Colonic mucosa (tissue), 4 donors: ENCODE measurements around the gene MS4A13. TPM values are rescaled to one million over a fixed set of nuclear protein-coding genes. Genes with fewer than 3 reads are reported as not detected.
"Not testable (repeated sequence)": the region's sequence is repeated elsewhere in the genome, so short reads cannot be mapped to it uniquely, and the experiment has no call there.

ENCODE experiments used
- DNase-seq: peaks from one replicate; pipeline ENCODE4 v3.0.0-alpha.2; 2020
- H3K27ac ChIP-seq: fragments of 200-600 bp; one replicate; pipeline ENCODE4 v1.8.0; 2021
- H3K27me3 ChIP-seq: fragments of 200-600 bp; one replicate; pipeline ENCODE4 v1.8.0; 2021
- H3K36me3 ChIP-seq: fragments of 200-600 bp; one replicate; pipeline ENCODE4 v1.8.0; 2021
- H3K4me1 ChIP-seq: fragments of 200-600 bp; one replicate; pipeline ENCODE4 v1.8.0; 2021; ENCODE audit warnings: mild to moderate bottlenecking
- H3K4me3 ChIP-seq: fragments of 200-600 bp; one replicate; pipeline ENCODE4 v1.8.0; 2021
- H3K9ac ChIP-seq, 2 donors: one replicate each; pipeline ENCODE4 v1.7.0; 2013; ENCODE audit warnings: control low read depth in 2 of 2, low read depth in 2 of 2, low read length in 2 of 2
- H3K9me3 ChIP-seq: fragments of 200-600 bp; one replicate; pipeline ENCODE4 v1.8.0; 2021
- CTCF ChIP-seq: fragments of 200-600 bp; IDR thresholded peaks from one replicate; pipeline ENCODE4 v1.8.0; 2022; ENCODE audit warnings: antibody characterized with exemption, mild to moderate bottlenecking
- intact Hi-C: fragments of 100-400 bp; cut with DNase I; formaldehyde crosslinking; loops from one replicate; pipeline ENCODE4 v1.14.1; 2022
- total RNA-seq, 2 donors: library from RNA; stranded (reverse); fragmentation: NEBNext Ultra II Directional in 1 of 2; extraction: Animal tissue kit (Norgen Biotek cat#: 25700) in 1 of 2; gene quantifications; one replicate each; pipeline ENCODE4 v1.2.1, GENCODE V29; 2021
- donor health status: healthy.
- donor health status: DM: no; HTN: no; CAD: no.
- donor health status: DM: no; HTN: no; CAD: no.

The MS4A13 gene
- total RNA-seq, 2 donors from 2014 or later = not detected

DNA sequence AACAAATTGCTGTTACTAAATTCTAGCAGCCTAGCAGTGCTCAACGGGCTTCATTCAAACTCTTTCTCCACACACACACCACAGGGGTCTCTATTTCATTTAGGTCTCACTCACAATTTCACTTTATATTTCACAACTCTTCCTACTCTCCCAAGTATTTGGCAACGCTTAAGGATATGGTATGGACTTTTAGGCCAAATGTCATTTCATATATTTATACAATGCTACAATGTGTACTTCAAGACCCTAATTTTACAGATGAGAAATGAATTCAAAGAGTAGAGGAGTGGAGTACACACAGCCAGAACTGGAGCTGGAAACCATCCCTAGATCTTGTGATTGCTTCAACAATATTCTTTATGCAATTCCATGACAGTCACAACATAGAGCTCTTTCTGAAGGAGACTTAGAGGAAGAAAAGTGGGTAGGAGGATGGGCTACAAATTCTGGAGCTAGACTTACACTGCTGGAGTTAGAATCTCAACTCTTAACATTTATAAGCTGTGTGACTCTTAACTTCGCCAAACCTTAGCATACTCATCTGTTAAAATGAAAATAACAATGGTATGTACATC lies 2.5 kb upstream of the MS4A13 start:
- DNase-seq = no peak
- Histone ChIP-seq H3K9me3 (no peaks in the 10 kb centered on the region), H3K4me3 (no peak overlapping the region), H3K4me1 (no peaks in the 10 kb centered on the region), H3K36me3 (no peaks in the 10 kb centered on the region), H3K27me3 (no peaks in the 10 kb centered on the region), H3K9ac (no peak overlapping the region), H3K27ac (no peak overlapping the region)
- TF ChIP-seq CTCF = no peak
- intact Hi-C loops = no loop called here

DNA sequence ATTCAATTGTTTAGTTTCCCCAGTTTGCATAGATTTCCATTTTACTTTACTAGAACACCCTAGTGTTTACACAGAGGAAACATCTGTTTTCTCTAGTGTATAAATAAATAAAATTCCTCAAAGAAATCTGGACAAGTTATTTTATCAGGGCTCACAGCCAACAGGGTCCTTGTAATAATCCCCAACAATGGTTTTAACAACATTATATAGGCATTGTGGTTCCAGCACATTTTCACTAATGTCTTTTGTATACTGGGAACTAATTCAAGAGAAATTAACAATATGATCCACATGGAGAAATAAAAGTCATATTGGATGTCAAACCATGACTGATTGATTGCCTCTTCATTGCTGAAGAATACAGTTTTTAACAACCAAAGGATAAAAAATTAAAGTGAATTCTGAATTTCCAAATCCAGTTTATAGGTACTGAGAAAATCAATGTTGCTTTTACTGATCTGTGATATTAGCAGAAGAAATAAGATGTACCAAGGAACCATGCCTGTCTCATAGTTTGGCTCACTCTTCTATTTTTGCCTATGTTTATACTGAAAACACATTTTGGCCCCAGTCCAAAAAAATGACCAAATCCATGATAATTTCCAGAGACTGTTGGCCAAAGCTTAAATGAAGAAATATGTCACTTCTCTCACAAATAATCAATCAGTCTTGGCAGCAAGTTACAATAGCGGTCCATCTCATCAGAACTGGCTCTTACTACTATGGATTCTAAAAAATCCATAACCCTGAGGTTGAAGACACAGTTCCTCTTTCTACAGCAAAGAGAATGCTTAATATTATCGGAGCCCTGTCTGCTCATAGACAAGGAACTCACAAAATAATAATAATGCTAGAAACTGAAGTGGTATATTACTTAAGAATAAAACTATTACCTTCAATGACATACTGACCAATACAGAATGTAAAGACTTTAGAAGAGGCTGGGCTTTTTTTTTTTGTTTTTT lies 1.4 kb upstream of the MS4A13 start:
- no peak for TF ChIP-seq CTCF
- no peaks in the 10 kb centered on the region for H3K4me1 ChIP-seq
- H3K9me3 ChIP-seq = no peaks in the 10 kb centered on the region
- H3K9ac ChIP-seq = no peak overlapping the region
- no peak overlapping the region for H3K4me3 ChIP-seq
- no peak overlapping the region for H3K27ac ChIP-seq
- no peaks in the 10 kb centered on the region for H3K36me3 ChIP-seq
- intact Hi-C loops = no loop called here
- H3K27me3 ChIP-seq = no peaks in the 10 kb centered on the region
- DNase-seq = no peak

DNA sequence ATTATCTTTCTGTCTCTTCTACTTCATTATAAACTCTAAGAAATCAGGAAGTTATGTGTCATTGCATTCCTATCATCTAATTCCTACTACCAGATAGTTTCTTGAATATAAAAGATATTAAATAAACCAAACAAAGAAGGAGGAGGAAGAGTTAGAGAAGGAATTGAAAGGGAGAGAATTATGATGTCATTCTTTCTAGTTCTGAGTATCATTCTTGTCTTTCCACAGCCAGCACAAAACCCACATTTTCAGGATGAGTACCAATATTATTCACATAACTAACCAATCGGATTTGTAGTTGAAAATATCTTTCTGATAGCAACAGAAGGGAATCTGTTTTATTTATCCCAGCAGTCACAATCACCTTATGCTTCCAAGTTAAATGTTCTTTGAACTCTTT lies 13.3 kb downstream of the MS4A13 start:
- Histone ChIP-seq H3K4me1 (no peaks in the 10 kb centered on the region), H3K27ac (no peak overlapping the region), H3K9ac (no peak overlapping the region), H3K27me3 (no peaks in the 10 kb centered on the region), H3K4me3 (no peak overlapping the region), H3K9me3 (no peaks in the 10 kb centered on the region), H3K36me3 (no peaks in the 10 kb centered on the region)
- DNase-seq = no peak
- intact Hi-C loops = no loop called here
- no peak for TF ChIP-seq CTCF

- Histone ChIP-seq H3K4me3 (no peak overlapping the region), H3K36me3 (no peaks in the 10 kb centered on the region), H3K9me3 (no peaks in the 10 kb centered on the region), H3K4me1 (no peaks in the 10 kb centered on the region), H3K27ac (no peak overlapping the region), H3K27me3 (no peaks in the 10 kb centered on the region), H3K9ac (no peak overlapping the region)
- DNase-seq = no peak
- TF ChIP-seq CTCF = no peak
- intact Hi-C loops = no loop called here
Measured at GRCh38 chr11:60528934-60529333, 13.7 kb downstream of the MS4A13 start.

- no peak for TF ChIP-seq CTCF
- intact Hi-C loops = no loop called here
- Histone ChIP-seq H3K9me3 (no peaks in the 10 kb centered on the region), H3K4me1 (no peaks in the 10 kb centered on the region), H3K4me3 (no peak overlapping the region), H3K27me3 (no peaks in the 10 kb centered on the region), H3K9ac (no peak overlapping the region), H3K27ac (no peak overlapping the region), H3K36me3 (no peaks in the 10 kb centered on the region)
- no peak for DNase-seq
Measured at GRCh38 chr11:60530454-60531100, 15.4 kb downstream of the MS4A13 start.

DNA sequence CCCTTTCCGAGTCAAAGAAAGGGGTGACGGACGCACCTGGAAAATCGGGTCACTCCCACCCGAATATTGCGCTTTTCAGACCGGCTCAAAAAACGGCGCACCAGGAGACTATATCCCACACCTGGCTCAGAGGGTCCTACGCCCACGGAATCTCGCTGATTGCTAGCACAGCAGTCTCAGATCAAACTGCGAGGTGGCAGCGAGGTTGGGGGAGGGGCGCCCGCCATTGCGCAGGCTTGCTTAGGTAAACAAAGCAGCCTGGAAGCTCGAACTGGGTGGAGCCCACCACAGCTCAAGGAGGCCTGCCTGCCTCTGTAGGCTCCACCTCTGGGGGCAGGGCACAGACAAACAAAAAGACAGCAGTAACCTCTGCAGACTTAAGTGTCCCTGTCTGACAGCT lies 17.2 kb downstream of the MS4A13 start:
- H3K36me3 ChIP-seq, H3K27me3 ChIP-seq, H3K27ac ChIP-seq, H3K9me3 ChIP-seq, H3K9ac ChIP-seq, intact Hi-C loops, DNase-seq, H3K4me3 ChIP-seq, H3K4me1 ChIP-seq: not testable (repeated sequence)

DNA sequence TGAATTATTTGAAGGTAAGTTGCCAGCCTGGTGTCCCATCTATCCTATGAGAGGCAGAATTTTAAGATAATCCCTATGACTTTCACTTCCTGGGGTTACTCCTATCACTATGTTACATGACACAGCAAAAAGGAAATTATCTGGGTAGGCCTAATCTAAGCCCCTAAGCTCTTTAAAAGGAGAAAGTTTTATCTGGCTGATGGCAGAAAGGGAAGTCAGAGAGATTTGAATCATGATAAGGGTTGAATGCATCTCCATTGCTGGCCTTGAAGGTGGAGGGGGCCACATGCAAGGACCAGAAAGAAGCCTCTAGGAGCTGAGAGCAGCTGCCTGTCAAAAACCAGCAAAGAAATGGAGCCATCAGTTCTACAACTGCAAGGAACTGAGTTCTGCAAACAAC lies 23.4 kb downstream of the MS4A13 start:
- DNase-seq, H3K36me3 ChIP-seq, intact Hi-C loops, H3K9me3 ChIP-seq, H3K4me1 ChIP-seq, H3K27me3 ChIP-seq, H3K27ac ChIP-seq, H3K4me3 ChIP-seq, H3K9ac ChIP-seq: not testable (repeated sequence)
